ENCODE data around the gene KSR1. TPM values are rescaled to one million over a fixed set of nuclear protein-coding genes. Genes with fewer than 3 reads are reported as not detected.

Gene KSR1
- total and polyA plus RNA-seq, 9 of the 15 experiments (the other 6 are each of a cell fraction or from before 2014, with no cell fraction given), result 1.4 to 51.7 (median 18.4) TPM

DNA sequence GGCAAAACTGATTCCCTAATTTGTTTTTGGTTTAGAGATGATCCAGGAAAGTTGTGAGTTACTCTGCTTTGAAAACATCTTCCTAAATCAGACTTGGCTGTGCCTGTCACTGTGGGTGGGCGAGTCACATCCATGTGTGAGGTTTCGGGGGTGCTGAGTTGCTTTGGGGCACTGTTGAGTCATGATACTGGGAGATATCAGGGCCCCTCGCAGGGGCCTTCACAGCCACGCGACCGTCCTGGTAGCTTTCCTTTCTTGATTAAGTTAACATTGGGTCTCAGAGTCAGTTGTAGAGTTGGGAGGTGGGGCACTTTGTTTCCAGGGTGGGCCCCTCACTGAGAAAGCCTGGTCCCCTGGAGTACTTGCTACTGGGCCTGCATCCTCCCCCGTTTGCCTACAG lies 116.4 kb downstream of the KSR1 start (continued):
- TF ChIP-seq MTA3 (IDR thresholded peaks at IDR 0.05; ENCODE audit: borderline replicate concordance) (no peak), CCNT2 (IDR thresholded peaks at IDR 0.05; ENCODE audit: borderline replicate concordance, extremely low read depth, insufficient read length, low read depth, low read length) (no peak), EGR1 (conservative IDR thresholded peaks at IDR 0.05) (peak; percentile 31; the same call in 1 of the 2 replicates), L3MBTL2 (IDR thresholded peaks at IDR 0.05) (no peak; the same call in 1 of the 2 replicates), TRIM24 (IDR thresholded peaks at IDR 0.05) (no peak), ZBTB7A (IDR thresholded peaks at IDR 0.05; ENCODE audit: borderline replicate concordance, control insufficient read depth, low read depth, low read length) (peak; percentile 61; the same call in 1 of the 2 replicates), ZKSCAN8 (CRISPR knock-in tag; IDR thresholded peaks at IDR 0.05) (no peak), CBFA2T3 (IDR thresholded peaks at IDR 0.05) (peak; percentile 53), C11orf30 (IDR thresholded peaks at IDR 0.05; ENCODE audit: low read depth) (no peak), OTX1 (CRISPR knock-in tag; IDR thresholded peaks at IDR 0.05) (no peak), TCF3 (CRISPR knock-in tag; IDR thresholded peaks at IDR 0.05) (0 out of 2 replicates have a peak, but pooled peaks have one; percentile 7), TARDBP (IDR thresholded peaks at IDR 0.05) (no peak), NFE2L1 (tag; IDR thresholded peaks at IDR 0.05; ENCODE audit: borderline replicate concordance, low read depth) (no peak), ZNF561 (CRISPR knock-in tag; conservative IDR thresholded peaks at IDR 0.05) (no peak), ZBTB8A (IDR thresholded peaks at IDR 0.05; ENCODE audit: partially characterized antibody) (no peak), ZNF707 (CRISPR knock-in tag; conservative IDR thresholded peaks at IDR 0.05) (no peak), RHOXF2B (CRISPR knock-in tag; conservative IDR thresholded peaks at IDR 0.05) (no peak), SIRT6 (IDR thresholded peaks at IDR 0.05; ENCODE audit: low read depth, low read length) (no peak), ZNF212 (CRISPR knock-in tag; IDR thresholded peaks at IDR 0.05) (no peak)
- TF ChIP-seq, protein P1, sequence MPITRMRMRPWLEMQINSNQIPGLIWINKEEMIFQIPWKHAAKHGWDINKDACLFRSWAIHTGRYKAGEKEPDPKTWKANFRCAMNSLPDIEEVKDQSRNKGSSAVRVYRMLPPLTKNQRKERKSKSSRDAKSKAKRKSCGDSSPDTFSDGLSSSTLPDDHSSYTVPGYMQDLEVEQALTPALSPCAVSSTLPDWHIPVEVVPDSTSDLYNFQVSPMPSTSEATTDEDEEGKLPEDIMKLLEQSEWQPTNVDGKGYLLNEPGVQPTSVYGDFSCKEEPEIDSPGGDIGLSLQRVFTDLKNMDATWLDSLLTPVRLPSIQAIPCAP (CRISPR knock-in tag; IDR thresholded peaks at IDR 0.05; ENCODE audit: borderline replicate concordance), result no peak
- TF ChIP-seq, protein P2, sequence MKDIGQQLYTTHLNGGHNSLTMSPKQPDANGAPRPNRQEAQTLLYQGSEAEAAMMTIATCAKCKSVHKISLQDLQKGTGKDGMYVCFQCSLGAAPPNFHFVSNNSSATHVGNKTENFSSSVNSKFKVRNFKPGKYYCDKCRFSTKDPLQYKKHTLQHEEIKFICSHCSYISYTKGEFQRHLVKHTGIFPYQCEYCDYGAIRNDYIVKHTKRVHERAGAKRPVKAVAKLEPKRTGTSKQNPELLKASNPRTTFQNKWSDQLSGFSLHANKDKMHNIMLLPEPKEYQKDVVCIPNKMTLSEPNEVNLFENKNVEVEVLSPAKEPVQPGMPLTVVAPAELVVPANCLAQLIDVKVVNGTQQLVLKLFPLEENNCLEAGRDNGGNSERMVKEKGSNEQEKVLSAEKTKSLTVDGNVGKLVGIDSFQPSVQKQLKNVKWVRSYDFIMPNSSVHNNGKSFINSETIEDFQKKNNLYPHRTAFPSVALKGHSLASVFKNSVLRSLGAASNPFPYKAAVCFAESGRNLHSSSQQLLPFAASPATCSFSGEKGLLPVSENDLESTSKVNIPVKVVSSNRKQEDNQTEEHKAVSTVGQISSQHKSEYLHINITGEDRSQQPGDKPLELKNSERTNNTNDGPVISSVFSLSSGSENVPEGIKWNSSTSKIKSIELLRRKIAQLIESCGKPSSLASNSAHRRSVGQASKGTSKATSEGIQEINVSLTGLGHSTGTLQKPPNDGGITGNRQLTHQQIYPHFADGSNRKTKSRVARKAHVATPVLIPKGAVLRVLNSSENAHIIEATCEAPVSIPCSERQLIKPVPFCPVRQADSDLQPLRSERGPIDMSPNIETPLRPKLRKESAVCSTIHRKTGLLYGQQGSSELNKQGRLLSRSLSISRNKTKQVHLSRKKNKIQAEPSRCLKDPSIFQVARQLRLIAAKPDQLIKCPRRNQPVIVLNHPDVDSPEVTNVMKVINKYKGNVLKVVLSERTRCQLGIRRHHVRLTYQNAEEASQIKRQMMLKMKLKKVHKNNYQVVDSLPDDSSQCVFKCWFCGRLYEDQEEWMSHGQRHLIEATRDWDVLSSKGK (CRISPR knock-in tag; IDR thresholded peaks at IDR 0.05), result no peak
- TF ChIP-seq, protein P3, sequence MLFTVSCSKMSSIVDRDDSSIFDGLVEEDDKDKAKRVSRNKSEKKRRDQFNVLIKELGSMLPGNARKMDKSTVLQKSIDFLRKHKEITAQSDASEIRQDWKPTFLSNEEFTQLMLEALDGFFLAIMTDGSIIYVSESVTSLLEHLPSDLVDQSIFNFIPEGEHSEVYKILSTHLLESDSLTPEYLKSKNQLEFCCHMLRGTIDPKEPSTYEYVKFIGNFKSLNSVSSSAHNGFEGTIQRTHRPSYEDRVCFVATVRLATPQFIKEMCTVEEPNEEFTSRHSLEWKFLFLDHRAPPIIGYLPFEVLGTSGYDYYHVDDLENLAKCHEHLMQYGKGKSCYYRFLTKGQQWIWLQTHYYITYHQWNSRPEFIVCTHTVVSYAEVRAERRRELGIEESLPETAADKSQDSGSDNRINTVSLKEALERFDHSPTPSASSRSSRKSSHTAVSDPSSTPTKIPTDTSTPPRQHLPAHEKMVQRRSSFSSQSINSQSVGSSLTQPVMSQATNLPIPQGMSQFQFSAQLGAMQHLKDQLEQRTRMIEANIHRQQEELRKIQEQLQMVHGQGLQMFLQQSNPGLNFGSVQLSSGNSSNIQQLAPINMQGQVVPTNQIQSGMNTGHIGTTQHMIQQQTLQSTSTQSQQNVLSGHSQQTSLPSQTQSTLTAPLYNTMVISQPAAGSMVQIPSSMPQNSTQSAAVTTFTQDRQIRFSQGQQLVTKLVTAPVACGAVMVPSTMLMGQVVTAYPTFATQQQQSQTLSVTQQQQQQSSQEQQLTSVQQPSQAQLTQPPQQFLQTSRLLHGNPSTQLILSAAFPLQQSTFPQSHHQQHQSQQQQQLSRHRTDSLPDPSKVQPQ (CRISPR knock-in tag; IDR thresholded peaks at IDR 0.05; ENCODE audit: borderline replicate concordance), result no peak
